ENCODE results near the gene KRTAP10-12.

KRTAP10-12 gene

DNA sequence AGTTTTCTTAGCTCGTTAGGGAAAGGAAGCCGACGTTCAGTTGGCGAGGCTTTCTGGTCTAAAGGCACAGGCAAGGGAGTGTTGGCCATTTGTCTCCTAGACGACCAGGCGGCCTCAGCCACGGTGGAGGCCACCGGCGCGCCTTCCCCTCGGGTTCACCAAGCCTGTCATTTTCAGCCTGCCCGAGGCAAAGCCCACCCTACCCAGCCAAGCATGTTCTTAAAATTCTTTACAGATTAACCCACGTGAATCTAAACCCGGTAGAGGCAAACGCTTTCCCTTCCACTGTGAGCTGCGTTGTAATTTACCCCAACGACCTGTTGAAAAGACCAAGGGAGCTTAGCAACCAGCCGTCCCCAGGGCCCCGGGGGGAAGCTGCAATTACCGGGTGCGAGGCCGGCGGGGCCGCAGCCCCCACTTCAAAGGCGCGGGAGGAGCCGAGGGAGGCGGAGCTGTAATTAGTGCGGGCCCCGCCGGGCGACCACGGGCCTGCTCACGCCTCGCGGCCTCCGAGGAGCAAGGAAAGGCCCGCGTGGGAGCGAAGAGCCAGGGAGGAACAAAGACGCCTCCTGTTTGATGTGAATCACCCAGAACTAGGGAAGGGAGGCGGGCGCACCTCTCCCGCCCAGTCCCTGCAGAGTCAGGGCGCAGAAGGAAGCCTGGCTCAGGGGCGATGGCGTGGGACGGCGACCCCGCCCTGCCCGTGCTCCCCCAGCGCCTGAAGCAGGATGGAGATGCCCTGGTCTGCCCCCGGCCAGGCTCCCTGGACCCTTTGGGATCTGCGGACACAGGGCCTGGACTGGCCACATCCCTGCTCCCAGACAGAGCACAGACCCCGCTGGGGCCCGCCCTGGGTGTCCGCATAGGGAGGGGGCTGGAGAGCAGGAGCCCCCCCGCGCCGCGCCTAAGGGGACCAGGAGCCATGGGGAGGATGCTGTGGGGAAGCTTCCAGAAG, 26.5 kb downstream of the KRTAP10-12 start:
- TF ChIP-seq, protein P1, sequence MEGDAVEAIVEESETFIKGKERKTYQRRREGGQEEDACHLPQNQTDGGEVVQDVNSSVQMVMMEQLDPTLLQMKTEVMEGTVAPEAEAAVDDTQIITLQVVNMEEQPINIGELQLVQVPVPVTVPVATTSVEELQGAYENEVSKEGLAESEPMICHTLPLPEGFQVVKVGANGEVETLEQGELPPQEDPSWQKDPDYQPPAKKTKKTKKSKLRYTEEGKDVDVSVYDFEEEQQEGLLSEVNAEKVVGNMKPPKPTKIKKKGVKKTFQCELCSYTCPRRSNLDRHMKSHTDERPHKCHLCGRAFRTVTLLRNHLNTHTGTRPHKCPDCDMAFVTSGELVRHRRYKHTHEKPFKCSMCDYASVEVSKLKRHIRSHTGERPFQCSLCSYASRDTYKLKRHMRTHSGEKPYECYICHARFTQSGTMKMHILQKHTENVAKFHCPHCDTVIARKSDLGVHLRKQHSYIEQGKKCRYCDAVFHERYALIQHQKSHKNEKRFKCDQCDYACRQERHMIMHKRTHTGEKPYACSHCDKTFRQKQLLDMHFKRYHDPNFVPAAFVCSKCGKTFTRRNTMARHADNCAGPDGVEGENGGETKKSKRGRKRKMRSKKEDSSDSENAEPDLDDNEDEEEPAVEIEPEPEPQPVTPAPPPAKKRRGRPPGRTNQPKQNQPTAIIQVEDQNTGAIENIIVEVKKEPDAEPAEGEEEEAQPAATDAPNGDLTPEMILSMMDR (IDR thresholded peaks at IDR 0.05; ENCODE audit: low read depth, low read length, missing control alignments), result no peak
- no peak for DNase-seq (ENCODE audit: extremely low read depth, low read depth)
- H3K4me3 ChIP-seq (replicated peaks; ENCODE audit: low read depth, low read length), result no peak overlapping the region

DNA sequence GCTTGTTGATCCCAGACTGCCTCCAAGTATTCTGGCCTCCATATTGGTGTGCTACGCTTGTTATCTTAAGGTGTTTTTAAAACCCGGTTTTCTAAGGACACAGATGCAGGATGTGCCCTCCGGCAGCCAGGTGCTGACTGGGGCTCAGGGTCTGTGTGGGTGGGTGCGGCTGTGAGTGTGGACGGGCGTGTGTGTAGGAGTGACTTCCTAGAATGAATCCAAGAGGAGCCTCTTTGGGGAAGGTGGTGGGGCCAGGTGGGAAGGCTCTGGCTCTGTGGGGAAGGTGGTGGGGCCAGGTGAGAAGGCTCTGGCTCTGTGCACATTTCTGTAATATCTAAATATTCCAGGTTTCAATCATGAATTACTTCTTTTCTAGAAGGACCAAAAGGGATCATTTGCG, 27.2 kb downstream of the KRTAP10-12 start:
- TF ChIP-seq, protein P1 (IDR thresholded peaks at IDR 0.05; ENCODE audit: low read depth, low read length, missing control alignments), result no peak
- H3K4me3 ChIP-seq (replicated peaks; ENCODE audit: low read depth, low read length), result no peak overlapping the region
- no peak for DNase-seq (ENCODE audit: extremely low read depth, low read depth)

DNA sequence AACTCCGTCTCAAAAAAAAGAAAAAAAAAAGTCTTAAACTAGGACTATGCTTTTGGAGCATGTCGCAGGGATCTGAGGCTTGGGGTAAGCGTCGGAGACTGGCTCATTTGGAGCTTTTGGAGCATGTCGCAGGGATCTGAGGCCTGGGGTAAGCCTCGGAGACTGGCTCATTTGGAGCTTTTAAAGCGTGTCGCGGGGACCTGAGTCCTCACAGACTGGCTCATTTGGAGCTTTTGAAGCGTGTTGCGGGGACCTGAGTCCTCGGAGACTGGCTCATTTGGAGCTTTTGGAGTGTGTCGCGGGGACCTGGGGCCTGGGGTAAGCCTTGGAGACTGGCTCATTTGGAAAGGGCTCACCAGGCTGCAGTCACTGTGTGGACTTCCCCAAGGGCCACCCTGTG, 28.0 kb downstream of the KRTAP10-12 start:
- DNase-seq (ENCODE audit: extremely low read depth, low read depth), result no peak
- TF ChIP-seq, protein P1 (IDR thresholded peaks at IDR 0.05; ENCODE audit: low read depth, low read length, missing control alignments), result no peak

DNA sequence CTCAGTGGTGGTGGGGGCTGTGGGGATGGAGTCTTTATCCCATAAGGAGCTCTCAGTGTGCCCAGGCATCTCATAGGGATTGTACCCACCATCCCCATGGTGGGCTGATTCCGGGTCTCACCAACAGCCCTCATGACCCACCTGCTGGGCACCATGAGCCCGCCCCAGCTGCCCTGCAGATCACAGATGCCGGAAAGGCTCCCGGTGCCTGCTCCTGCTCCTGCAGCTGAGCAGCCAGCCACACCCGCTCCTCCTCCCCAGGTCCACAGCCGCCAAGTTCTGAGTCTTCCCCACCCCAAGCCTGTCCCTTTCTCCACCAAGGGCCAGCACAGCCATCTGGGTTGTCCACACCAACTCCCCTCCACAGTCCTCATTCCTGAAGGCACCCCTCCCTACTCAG, 29.9 kb downstream of the KRTAP10-12 start:
- TF ChIP-seq, protein P1 (IDR thresholded peaks at IDR 0.05; ENCODE audit: low read depth, low read length, missing control alignments), result no peak
- no peak overlapping the region for H3K4me3 ChIP-seq (replicated peaks; ENCODE audit: low read depth, low read length)
- no peak for DNase-seq (ENCODE audit: extremely low read depth, low read depth)

More for the DNA sequence above, 28.0 kb downstream of the KRTAP10-12 start:
- no peak overlapping the region for H3K4me3 ChIP-seq (replicated peaks; ENCODE audit: low read depth, low read length)

DNA sequence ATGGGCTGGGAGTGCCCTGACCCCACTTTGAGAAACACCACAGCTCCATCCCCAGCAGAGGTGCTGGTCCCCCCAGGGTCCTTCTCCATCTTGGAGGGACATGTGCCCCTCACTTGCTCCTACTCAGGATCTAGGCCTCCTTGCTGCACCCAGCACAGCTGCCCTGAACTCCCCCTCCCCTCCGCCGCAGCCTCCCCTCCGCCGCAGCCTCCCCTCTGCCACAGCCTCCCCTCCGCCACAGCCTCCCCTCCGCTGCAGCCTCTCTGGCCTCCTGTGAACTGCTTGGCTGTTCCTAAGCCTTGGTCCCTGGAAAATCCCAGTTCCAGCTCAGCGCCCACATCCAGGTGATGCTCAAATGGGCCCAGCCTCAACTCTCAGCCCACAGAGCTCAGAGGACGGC, 30.3 kb downstream of the KRTAP10-12 start:
- DNase-seq (ENCODE audit: extremely low read depth, low read depth), result no peak
- TF ChIP-seq, protein P1 (IDR thresholded peaks at IDR 0.05; ENCODE audit: low read depth, low read length, missing control alignments), result no peak

DNA sequence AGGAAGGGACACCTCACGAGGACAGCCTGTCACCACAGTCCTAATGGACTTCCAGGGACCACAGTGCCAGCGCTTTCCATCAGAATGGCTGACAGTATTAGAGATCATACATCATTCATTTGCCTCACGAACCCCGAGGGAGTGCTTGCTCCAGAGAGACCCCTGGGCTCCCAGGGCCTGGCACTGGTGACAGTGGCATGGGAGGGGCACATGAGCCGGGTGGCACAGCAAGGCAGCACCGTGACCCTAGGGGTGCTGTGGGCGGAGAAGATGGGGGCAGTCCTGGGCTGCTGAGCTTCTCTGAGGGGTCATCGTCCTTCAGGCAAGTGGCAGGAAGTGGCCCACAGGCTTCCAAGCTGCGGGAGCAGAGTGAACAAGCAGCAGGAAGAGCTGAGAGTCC, 30.8 kb downstream of the KRTAP10-12 start:
- no peak for DNase-seq (ENCODE audit: extremely low read depth, low read depth)
- TF ChIP-seq, protein P1 (IDR thresholded peaks at IDR 0.05; ENCODE audit: low read depth, low read length, missing control alignments), result no peak
- H3K4me3 ChIP-seq (replicated peaks; ENCODE audit: low read depth, low read length), result no peak overlapping the region

More for the DNA sequence above, 30.3 kb downstream of the KRTAP10-12 start:
- no peak overlapping the region for H3K4me3 ChIP-seq (replicated peaks; ENCODE audit: low read depth, low read length)

Measured in HFF-Myc (cell line).